GM19240 (cell line): Measurements from ENCODE around the gene FAM174A.
A peak's percentile ranks its signal among the peaks of the same experiment; 100 is the strongest.

Experiments used
- DNase-seq: peaks from one replicate; pipeline ENCODE4 v3.0.0; 2011; ENCODE audit warnings: low spot score; ENCODE audit not compliant: insufficient read length

FAM174A gene

DNA sequence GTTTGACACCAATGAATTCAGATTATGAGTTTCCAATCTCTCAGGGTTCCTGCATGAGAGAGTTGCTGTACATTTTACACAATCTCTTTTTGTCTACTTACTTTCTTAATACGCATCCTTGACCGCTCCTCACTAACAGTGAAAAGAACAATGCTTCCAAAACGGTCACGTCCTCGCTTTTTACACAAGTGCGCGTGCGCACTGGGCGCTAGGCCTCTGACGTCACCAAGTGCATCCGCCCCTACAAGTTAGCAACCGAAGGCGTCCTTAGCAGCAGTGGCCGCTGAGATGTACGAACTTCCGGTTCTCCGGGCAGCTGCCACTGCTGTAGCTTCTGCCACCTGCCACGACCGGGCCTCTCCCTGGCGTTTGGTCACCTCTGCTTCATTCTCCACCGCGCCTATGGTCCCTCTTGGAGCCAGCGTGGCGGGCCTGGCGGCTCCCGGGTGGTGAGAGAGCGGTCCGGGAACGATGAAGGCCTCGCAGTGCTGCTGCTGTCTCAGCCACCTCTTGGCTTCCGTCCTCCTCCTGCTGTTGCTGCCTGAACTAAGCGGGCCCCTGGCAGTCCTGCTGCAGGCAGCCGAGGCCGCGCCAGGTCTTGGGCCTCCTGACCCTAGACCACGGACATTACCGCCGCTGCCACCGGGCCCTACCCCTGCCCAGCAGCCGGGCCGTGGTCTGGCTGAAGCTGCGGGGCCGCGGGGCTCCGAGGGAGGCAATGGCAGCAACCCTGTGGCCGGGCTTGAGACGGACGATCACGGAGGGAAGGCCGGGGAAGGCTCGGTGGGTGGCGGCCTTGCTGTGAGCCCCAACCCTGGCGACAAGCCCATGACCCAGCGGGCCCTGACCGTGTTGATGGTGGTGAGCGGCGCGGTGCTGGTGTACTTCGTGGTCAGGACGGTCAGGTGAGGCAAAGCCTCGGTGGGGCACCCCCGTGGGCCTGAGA is at the start of gene FAM174A:
Gene FAM174A, plus strand, starts transcription at position 315 of the 946 bp plus-strand sequence. Its CDS starts 157 bp downstream, at position 472.
- peak; percentile 50 for DNase-seq

DNA sequence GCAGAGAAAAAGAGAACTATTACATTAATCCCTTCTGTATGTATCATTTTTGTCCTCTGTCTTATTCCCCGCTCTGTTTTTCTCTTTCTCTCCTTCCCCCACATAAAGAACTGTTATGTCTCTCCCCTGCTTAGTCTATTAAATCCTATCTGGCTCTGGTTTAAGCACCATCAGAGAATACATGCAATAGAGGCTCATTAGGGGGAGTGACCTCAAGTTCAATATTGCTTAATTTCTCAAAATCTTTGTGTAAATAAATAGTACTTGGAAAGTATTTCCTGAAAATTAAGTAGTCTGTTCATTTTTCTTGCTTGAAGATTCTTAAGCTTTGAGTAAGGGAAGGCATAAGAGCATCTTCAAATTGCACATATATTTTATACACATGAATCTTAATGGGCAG is 41.2 kb upstream of the FAM174A start:
- no peak for DNase-seq

- no peak for DNase-seq
These were observed 38.9 kb upstream of the FAM174A start for GRCh38 chr5:100496296-100496695.

DNA sequence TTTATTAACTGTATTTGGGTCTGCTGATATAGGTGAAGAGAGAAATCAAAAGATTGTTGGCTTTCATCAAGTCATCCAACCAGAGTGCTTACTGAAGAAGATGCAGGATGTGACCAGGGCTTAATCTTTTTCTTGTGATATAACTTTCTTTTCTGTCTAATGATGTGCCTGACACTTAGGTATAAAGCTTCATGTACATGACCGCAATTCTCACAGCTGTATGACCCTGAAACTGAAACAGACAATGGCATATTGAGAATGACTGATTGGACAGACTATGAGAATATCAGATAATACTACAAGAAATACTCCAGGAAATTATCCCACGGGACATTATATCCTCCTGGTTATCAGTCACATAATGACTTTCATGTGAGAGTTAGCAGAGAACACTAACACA is 32.5 kb upstream of the FAM174A start:
- no peak for DNase-seq

- no peak for DNase-seq
These were observed 29.0 kb upstream of the FAM174A start for GRCh38 chr5:100505984-100506670.

DNA sequence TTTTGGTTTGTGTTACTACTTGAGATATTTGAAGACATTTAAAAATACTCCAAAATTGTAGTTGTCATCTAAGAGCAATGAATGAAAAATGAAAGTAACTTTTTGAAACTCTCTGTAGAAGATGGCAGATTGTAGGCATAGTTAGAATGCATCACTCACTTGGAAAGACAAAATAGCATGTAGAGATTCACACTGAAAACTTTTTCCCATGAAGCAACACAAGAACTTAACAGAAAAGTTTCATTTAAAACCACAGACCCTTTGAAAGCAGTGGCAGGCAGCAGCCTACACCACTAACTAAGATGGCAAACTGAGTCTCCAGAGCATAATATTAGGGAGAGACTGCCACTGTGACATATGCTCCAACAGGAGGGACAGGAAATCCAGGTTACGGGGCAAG is 18.9 kb upstream of the FAM174A start:
- DNase-seq = no peak

- no peak for DNase-seq
These were observed 17.7 kb upstream of the FAM174A start for GRCh38 chr5:100517301-100517974.

DNA sequence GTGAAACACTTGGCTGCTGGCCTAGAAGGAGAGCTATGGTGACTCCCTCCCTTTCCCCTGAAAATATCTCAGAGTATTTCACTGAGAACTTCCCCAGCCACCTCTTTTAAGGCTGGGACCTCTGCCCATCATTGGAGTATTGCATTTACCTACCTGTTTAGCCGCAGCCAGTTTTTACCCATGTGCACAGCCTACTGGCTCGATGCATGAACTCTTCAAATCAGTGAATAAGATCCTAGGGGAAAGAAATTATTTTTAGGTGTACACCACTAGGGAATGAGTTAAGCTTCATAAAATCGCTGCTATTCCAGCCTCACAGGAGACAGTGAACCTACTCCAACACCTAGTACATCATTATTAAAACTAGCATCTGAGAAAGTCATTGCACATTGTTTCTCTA is 16.8 kb upstream of the FAM174A start:
- no peak for DNase-seq

DNA sequence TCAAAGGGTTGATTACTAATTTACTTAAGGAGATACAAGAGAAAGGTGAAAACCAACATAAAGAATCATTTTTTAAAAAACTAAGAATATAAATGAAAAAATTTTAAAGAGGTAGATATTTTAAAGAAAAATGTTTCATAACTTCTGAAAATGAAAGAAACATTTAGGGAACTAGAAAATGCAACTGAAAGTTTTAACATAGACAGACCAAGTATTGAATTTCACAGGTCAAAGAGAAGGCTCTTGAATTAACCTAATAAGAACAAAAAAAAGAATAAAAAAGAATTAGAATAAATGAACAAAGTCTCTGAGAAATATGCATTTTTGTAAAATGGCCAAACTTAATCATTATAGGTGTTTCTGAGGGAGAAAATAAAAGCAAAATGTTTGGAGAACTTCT is 16.1 kb upstream of the FAM174A start:
- DNase-seq = no peak

- DNase-seq = no peak
These were observed 14.8 kb upstream of the FAM174A start for GRCh38 chr5:100520348-100520747.

- no peak for DNase-seq
These were observed 2.8 kb downstream of the FAM174A start for GRCh38 chr5:100537946-100538345.

- DNase-seq = no peak
These were observed 4.3 kb downstream of the FAM174A start for GRCh38 chr5:100539519-100539918.

DNA sequence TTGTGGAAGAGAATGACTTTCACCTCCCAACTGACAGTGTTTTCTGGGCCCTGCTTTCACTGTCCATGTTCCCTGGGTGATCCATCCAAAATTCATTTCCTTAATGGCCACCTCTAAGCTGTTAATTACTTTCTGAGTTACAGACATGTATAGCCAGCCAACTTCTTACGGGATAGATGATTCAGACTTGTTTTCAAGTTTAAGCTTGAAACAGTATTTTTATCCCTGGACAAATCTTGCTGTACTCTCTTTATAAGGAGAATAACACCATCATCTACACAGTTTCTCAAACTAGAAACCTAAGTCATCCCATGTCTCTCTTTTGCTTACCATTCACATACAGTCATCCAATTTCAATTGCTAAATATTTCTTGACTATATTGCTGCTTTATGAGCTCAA is 6.9 kb downstream of the FAM174A start:
- no peak for DNase-seq

- DNase-seq = no peak
These were observed 10.8 kb downstream of the FAM174A start for GRCh38 chr5:100546001-100546400.

DNA sequence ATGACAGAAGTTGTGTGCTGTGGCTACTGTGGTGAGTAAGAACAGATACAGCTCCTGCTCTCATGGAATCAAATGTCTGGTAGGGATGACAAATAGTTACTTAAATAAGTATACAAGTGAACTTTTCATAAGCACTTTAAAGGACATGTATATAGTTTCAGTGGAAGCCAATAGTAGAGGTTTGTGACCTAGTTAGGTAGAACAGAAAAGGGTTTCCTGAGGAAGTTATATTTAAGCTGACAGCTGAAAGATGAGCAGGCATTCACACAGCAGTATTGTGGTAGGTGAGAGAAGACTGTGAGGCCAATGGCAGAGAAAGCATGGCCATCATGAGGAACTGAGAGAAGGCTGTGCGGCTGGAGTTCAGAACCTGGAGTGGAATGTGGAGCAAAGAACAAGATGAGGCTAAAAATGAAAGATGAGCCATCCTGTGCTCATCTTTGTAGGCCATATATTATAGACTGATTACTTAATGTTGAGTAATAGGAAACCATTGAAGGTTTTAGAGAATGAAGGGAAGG is 15.4 kb downstream of the FAM174A start:
- no peak for DNase-seq

DNA sequence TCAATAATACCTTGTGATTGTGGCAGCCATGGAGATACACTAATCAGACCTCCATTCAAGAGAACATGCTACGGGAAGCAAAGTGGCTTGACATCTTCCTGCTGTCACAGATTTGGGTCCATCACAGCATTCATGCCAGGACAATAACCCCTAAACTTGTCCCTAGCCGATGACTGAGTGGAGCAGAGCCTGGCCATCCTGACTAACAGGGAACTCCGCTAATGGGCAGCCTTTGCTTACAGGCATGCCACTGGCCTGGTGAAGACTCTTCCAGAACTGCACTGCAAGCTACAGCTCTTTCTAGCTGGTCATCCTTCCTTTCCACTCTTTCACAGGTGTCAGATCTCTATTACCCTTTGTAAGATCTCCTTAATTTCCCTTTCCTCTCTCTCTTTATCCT is 16.0 kb downstream of the FAM174A start:
- no peak for DNase-seq

- DNase-seq = no peak
These were observed 18.0 kb downstream of the FAM174A start for GRCh38 chr5:100553209-100553608.

- no peak for DNase-seq
These were observed 25.7 kb downstream of the FAM174A start for GRCh38 chr5:100560860-100561259.

- no peak for DNase-seq
These were observed 27.6 kb downstream of the FAM174A start for GRCh38 chr5:100562821-100563220.

DNA sequence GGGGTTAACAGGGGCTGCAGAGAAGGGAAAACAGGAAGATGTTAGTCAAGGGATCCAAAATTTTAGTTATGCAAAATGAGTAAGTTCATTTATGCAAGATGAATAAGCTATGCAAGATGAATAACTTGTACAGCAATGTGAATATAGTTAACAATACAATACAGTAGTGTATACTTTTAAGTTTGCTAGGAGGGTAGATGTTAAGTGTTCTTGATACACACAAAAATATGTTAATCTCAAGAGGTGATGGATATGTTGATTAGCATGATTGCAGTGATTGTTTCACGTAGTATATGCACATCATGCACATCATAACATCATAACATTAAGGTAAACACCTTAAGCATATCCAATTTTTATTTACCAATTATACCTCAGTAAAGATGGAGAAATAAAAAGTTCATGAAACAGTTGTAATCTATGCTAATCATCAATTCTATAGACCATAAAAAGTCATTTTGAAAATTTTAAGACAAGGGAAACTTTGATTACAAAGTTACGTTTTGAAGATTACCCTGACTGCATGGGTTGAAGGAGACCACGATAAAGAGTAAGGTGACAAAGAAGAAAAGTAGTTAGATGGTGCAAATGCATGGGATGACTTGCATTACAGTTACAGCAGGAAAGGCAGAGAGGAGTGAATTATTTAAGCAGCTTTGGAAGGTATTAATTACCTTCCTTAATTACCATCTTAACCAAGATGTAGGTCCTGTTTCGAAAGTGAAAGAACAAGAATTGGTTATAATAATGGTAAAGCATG is 31.4 kb downstream of the FAM174A start:
- no peak for DNase-seq

DNA sequence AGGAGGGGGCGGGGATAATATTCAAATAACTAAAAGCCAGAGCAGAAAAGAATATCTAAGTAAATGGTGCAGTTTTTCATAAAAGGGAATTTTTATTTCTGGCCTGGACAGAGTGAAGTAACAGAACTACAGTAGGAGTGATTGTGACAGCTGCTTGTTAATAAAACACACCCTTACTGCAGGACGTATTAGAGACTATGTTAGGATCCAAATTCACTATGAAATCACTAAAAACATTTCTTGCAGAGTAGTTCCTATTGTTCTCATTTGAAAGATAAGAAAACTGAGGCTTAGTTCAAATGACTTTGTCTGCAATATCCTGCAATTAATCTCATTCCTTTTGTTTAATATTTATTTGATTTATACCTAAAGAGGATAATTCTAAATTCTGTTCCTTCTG is 39.5 kb downstream of the FAM174A start:
- DNase-seq = no peak
